Left forelimb (tissue), 1 donor: ENCODE data around the gene LHFPL2.
"Not testable (repeated sequence)": the region's sequence is repeated elsewhere in the genome, so short reads cannot be mapped to it uniquely, and the experiment has no call there.

Experiments used
- DNase-seq: peaks from one replicate; pipeline ENCODE4 v3.0.0-alpha.2; 2018; ENCODE audit warnings: low spot score

The LHFPL2 gene

GRCh38 chr5:78640662-78641474 lies 7.7 kb downstream of the LHFPL2 start:
- DNase-seq, result no peak

- no peak for DNase-seq
Measured at GRCh38 chr5:78639791-78640190, 8.8 kb downstream of the LHFPL2 start.

GRCh38 chr5:78638973-78639669 lies 9.5 kb downstream of the LHFPL2 start:
- no peak for DNase-seq

GRCh38 chr5:78638423-78638822 lies 10.1 kb downstream of the LHFPL2 start:
- DNase-seq, result no peak

GRCh38 chr5:78637468-78637867 lies 11.1 kb downstream of the LHFPL2 start:
- no peak for DNase-seq

- no peak for DNase-seq
Measured at GRCh38 chr5:78636682-78637081, 11.9 kb downstream of the LHFPL2 start.

GRCh38 chr5:78634634-78635033 lies 13.9 kb downstream of the LHFPL2 start:
- DNase-seq, result no peak

- DNase-seq, result no peak
Measured at GRCh38 chr5:78634229-78634628, 14.3 kb downstream of the LHFPL2 start.

GRCh38 chr5:78633700-78634099 lies 14.9 kb downstream of the LHFPL2 start:
- DNase-seq, result no peak

GRCh38 chr5:78632467-78632866 lies 16.1 kb downstream of the LHFPL2 start:
- no peak for DNase-seq

GRCh38 chr5:78631931-78632330 lies 16.6 kb downstream of the LHFPL2 start:
- DNase-seq, result no peak

GRCh38 chr5:78630047-78630446 lies 18.5 kb downstream of the LHFPL2 start:
- DNase-seq, result no peak

GRCh38 chr5:78629624-78630023 lies 18.9 kb downstream of the LHFPL2 start:
- no peak for DNase-seq

GRCh38 chr5:78628270-78628992 lies 20.1 kb downstream of the LHFPL2 start:
- DNase-seq, result no peak

- no peak for DNase-seq
Measured at GRCh38 chr5:78627766-78628165, 20.8 kb downstream of the LHFPL2 start.

GRCh38 chr5:78627175-78627574 lies 21.4 kb downstream of the LHFPL2 start:
- DNase-seq, result no peak

GRCh38 chr5:78626009-78626571 lies 22.5 kb downstream of the LHFPL2 start:
- DNase-seq, result no peak

GRCh38 chr5:78624992-78625391 lies 23.6 kb downstream of the LHFPL2 start:
- DNase-seq, result no peak

- no peak for DNase-seq
Measured at GRCh38 chr5:78624011-78624541, 24.5 kb downstream of the LHFPL2 start.

- DNase-seq, result no peak
Measured at GRCh38 chr5:78622302-78622971, 26.1 kb downstream of the LHFPL2 start.

GRCh38 chr5:78621291-78621738 lies 27.3 kb downstream of the LHFPL2 start:
- no peak for DNase-seq

- DNase-seq, result not testable (repeated sequence)
Measured at GRCh38 chr5:78620119-78620518, 28.5 kb downstream of the LHFPL2 start.
